Common myeloid progenitor, CD34-positive (primary cell): Measurements from ENCODE around the gene ACIN1.
A peak's percentile ranks its signal among the peaks of the same experiment; 100 is the strongest.

Experiments used
- CTCF ChIA-PET: fragments of 350-600 bp; sonication (Branson Sonifier 250); formaldehyde crosslinking; loops from one replicate; lab custom pipeline; 2021; ENCODE audit warnings: antibody characterized with exemption; lab: Charles Lee
- POLR2A ChIA-PET: fragments of 350-600 bp; sonication (Branson Sonifier 250); formaldehyde crosslinking; loops from one replicate; lab custom pipeline; 2021; ENCODE audit warnings: antibody characterized with exemption; lab: Charles Lee
- DNase-seq, 3 donors: peaks; one replicate each; pipeline versions ENCODE4 v3.0.0 to v3.0.0-alpha.2; 2013
- H3K27ac ChIP-seq, 2 experiments: 1 replicate in 1 of 2; 2 replicates in 1 of 2; pipeline ENCODE4 v1.7.0; 2013; ENCODE audit warnings: inconsistent platforms in 2 of 2, low read length in 2 of 2, mild to moderate bottlenecking in 2 of 2, low read depth in 1 of 2, moderate library complexity in 1 of 2; ENCODE audit not compliant: severe bottlenecking in 2 of 2, insufficient read depth in 1 of 2, poor library complexity in 1 of 2
- H3K27me3 ChIP-seq, 5 experiments: replicated peaks in 2 of 5; 1 replicate in 3 of 5; 2 replicates in 2 of 5; pipeline versions ENCODE4 v1.6.1 to v1.7.0; 2013; ENCODE audit warnings: low read length in 4 of 5, mild to moderate bottlenecking in 2 of 5, moderate library complexity in 2 of 5, inconsistent platforms in 1 of 5; ENCODE audit not compliant: insufficient read depth in 5 of 5, control insufficient read depth in 4 of 5
- H3K36me3 ChIP-seq, 4 experiments: 1 replicate in 2 of 4; 2 replicates in 2 of 4; pipeline versions ENCODE4 v1.6.1 to v1.7.0; 2013; ENCODE audit warnings: low read length in 3 of 4, control low read depth in 1 of 4, mild to moderate bottlenecking in 1 of 4; ENCODE audit not compliant: control insufficient read depth in 4 of 4, insufficient read depth in 4 of 4
- H3K4me1 ChIP-seq, 4 experiments: 1 replicate in 3 of 4; 2 replicates in 1 of 4; pipeline versions ENCODE4 v1.6.1 to v1.7.1; 2013; ENCODE audit warnings: low read length in 3 of 4, mild to moderate bottlenecking in 3 of 4, control low read depth in 1 of 4, inconsistent platforms in 1 of 4, moderate library complexity in 1 of 4; ENCODE audit not compliant: control insufficient read depth in 4 of 4, insufficient read depth in 4 of 4; ENCODE audit errors: control extremely low read depth in 1 of 4
- H3K4me3 ChIP-seq, 7 experiments: 1 replicate in 4 of 7; 2 replicates in 3 of 7; pipeline versions ENCODE4 v1.5.1 to v1.7.0; 2013; ENCODE audit warnings: mild to moderate bottlenecking in 7 of 7, low read length in 6 of 7, moderate library complexity in 6 of 7, inconsistent platforms in 2 of 7, low read depth in 2 of 7, control low read depth in 1 of 7; ENCODE audit not compliant: insufficient read depth in 4 of 7, control insufficient read depth in 1 of 7; ENCODE audit errors: extremely low read depth in 1 of 7
- H3K9me3 ChIP-seq, 5 experiments: 1 replicate in 4 of 5; 2 replicates in 1 of 5; pipeline versions ENCODE4 v1.6.1 to v1.7.1; 2013; ENCODE audit warnings: low read length in 4 of 5, mild to moderate bottlenecking in 2 of 5, inconsistent platforms in 1 of 5, low read depth in 1 of 5, moderate library complexity in 1 of 5; ENCODE audit not compliant: control insufficient read depth in 4 of 5, insufficient read depth in 2 of 5; ENCODE audit errors: control extremely low read depth in 1 of 5
- WGBS: methylation state at CpG from one replicate; pipeline ENCODE4 v1.1.5; 2013; ENCODE audit not compliant: insufficient coverage; 5-methylcytosine and 5-hydroxymethylcytosine counted together

The ACIN1 gene

DNA sequence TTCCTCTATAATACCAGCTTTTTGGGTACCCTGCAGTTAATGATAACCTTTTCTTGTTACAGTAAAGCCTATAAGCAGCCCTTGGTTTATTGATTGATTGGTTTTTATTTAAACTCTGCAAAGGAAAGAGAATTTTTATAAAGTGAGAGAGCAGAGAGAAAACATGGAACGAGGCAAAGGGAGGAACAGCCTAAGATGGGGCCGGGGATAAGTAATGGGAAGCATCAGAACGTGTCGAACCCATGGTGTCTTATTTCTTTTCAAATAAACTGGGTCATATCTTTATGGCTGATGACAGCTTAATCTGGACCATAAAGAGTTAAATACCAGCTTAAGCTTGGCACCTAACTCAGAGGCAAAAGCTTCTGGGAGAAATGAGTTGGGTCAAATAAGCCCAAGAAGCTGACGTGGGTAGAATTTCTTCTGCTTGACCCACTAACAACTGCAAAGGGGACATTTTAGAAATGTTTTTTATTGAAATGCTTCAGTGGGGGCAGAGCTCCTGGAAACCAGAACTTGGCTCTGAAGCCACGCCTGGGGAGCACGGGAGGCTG, 73.0 kb downstream of the ACIN1 start:
- peaks cover 13 to 28% (median 22%) of the 10 kb centered on the region in 4 experiments for H3K36me3 ChIP-seq
- H3K4me3 ChIP-seq = no peak overlapping the region
- no peaks in the 10 kb centered on the region for H3K9me3 ChIP-seq
- no peaks in the 10 kb centered on the region for H3K4me1 ChIP-seq
- WGBS = 91% methylated on average over 7 of the region's 7 CpGs
- CTCF ChIA-PET = interaction anchor here (0.8 to 6.8 kb wide), 8 partner anchors 10 to 49 kb away, joined by 3 to 31 read pairs (median 4); partner anchors contain the start of gene CDH24
- POLR2A ChIA-PET = interaction anchor here (0.6 kb wide), 1 partner anchor 9 kb away, joined by 3 read pairs; no protein-coding TSS in a partner anchor
- no peaks in the 10 kb centered on the region for H3K27me3 ChIP-seq
- no peak overlapping the region for H3K27ac ChIP-seq
- no peak for DNase-seq

DNA sequence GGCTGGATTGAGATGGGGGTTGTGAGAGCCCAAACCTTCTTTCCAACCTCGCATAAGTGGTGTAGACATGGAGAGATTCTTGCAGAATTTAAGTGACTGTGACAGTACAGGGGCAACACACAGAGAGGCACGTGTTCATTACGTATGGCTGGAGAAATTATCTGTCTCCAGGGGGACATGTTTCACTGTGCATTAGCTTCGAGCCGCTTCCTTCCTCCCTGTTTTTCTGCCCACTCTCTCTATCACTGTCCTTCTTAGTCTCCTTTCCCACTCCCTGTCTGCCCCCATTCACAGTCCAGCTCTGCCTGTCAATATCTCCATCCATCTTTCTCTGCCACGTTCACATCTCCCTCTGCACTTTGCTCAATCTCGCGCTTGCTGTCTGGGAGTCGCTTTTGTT, 73.5 kb downstream of the ACIN1 start:
- Histone ChIP-seq H3K9me3 (no peaks in the 10 kb centered on the region), H3K4me1 (no peaks in the 10 kb centered on the region), H3K36me3 (peaks cover 12 to 28% (median 22%) of the 10 kb centered on the region in 4 experiments), H3K27me3 (no peaks in the 10 kb centered on the region), H3K27ac (no peak overlapping the region), H3K4me3 (no peak overlapping the region)
- 100% methylated on average over 9 of the region's 9 CpGs for WGBS
- POLR2A ChIA-PET = interaction anchor here (0.6 kb wide), 1 partner anchor 10 kb away, joined by 3 read pairs; no protein-coding TSS in a partner anchor
- DNase-seq = no peak
- CTCF ChIA-PET = interaction anchor here (1.0 to 6.8 kb wide), 7 partner anchors 12 to 49 kb away, joined by 3 to 31 read pairs (median 4); partner anchors contain the start of gene CDH24

GRCh38 chr14:23020143-23021128, 74.5 kb downstream of the ACIN1 start:
- peaks cover 3 to 19% (median 13%) of the 10 kb centered on the region in 4 experiments for H3K36me3 ChIP-seq
- DNase-seq = peak in 1 of 3 donors; percentile 31
- H3K4me3 ChIP-seq = no peak overlapping the region
- no peak overlapping the region for H3K27ac ChIP-seq
- 80% methylated on average over 1 of the region's 7 CpGs for WGBS
- ChIA-PET POLR2A (no interaction called here), CTCF (interaction anchor here (1.0 to 6.8 kb wide), 5 partner anchors 14 to 39 kb away, joined by 3 to 31 read pairs (median 4); partner anchors contain the start of gene CDH24)
- H3K9me3 ChIP-seq = no peaks in the 10 kb centered on the region
- peaks cover 0 to 4% (median 0%) of the 10 kb centered on the region in 4 experiments for H3K4me1 ChIP-seq
- H3K27me3 ChIP-seq = no peaks in the 10 kb centered on the region

DNA sequence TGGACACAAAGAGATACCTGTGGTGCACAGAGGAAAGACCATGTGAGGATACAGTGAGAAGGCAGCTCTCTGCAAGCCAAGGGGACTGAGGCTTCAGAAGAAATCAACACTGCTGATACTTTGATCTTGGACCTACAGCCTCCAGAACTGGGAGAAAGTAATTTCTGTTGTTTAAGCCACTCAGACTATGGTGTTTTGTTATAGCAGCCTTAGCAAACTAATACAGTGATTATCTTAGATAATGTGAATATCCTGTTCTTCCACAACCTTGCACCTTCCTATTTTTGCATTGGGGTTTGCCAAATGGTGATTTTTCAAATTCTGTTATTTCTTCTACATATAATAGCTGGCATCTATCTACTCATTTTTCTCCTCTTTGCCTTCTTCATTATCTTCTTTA, 76.8 kb downstream of the ACIN1 start:
- no peak for DNase-seq
- Histone ChIP-seq H3K4me1 (peaks cover 0 to 5% (median 0%) of the 10 kb centered on the region in 4 experiments), H3K27me3 (no peaks in the 10 kb centered on the region), H3K4me3 (no peak overlapping the region), H3K9me3 (no peaks in the 10 kb centered on the region), H3K36me3 (peaks cover 0 to 5% (median 4%) of the 10 kb centered on the region in 4 experiments), H3K27ac (no peak overlapping the region)
- ChIA-PET POLR2A (no interaction called here), CTCF (interaction anchor here (0.8 to 4.5 kb wide), 3 partner anchors 23 to 45 kb away, joined by 3 to 23 read pairs (median 3); no protein-coding TSS in a partner anchor)

- no peak overlapping the region for H3K4me3 ChIP-seq
- DNase-seq = no peak
- WGBS = 100% methylated on average over 4 of the region's 5 CpGs
- no peaks in the 10 kb centered on the region for H3K9me3 ChIP-seq
- H3K27ac ChIP-seq = no peak overlapping the region
- ChIA-PET POLR2A (interaction anchor here (0.7 kb wide), 1 partner anchor 173 kb away, joined by 3 read pairs; no protein-coding TSS in a partner anchor), CTCF (interaction anchor here (0.8 to 4.5 kb wide), 4 partner anchors 22 to 41 kb away, joined by 3 to 23 read pairs (median 4); no protein-coding TSS in a partner anchor)
- H3K36me3 ChIP-seq = peaks cover 0 to 5% (median 4%) of the 10 kb centered on the region in 4 experiments
- H3K27me3 ChIP-seq = no peaks in the 10 kb centered on the region
- peaks cover 0 to 5% (median 0%) of the 10 kb centered on the region in 4 experiments for H3K4me1 ChIP-seq
Observed at GRCh38 chr14:23017091-23017490, 77.8 kb downstream of the ACIN1 start.

GRCh38 chr14:23015618-23016017, 79.3 kb downstream of the ACIN1 start:
- H3K4me3 ChIP-seq = no peak overlapping the region
- no peaks in the 10 kb centered on the region for H3K36me3 ChIP-seq
- ChIA-PET POLR2A (interaction anchor here (1.1 kb wide), 1 partner anchor 19 kb away, joined by 3 read pairs; the partner anchor contains the start of gene PSMB5), CTCF (interaction anchor here (1.2 to 4.5 kb wide), 7 partner anchors 9 to 45 kb away, joined by 3 to 23 read pairs (median 5); no protein-coding TSS in a partner anchor)
- H3K27ac ChIP-seq = no peak overlapping the region
- no peaks in the 10 kb centered on the region for H3K9me3 ChIP-seq
- H3K27me3 ChIP-seq = no peaks in the 10 kb centered on the region
- H3K4me1 ChIP-seq = peaks cover 0 to 5% (median 0%) of the 10 kb centered on the region in 4 experiments
- 18% methylated on average over 3 of the region's 4 CpGs for WGBS
- DNase-seq = no peak
